ENCODE data around the gene IAH1. TPM values are rescaled to one million over a fixed set of nuclear protein-coding genes. Genes with fewer than 3 reads are reported as not detected.

Gene IAH1
- total RNA-seq, 1 donor from 2014 or later = 31.1 TPM

GRCh38 chr2:9430316-9431293 is 43.7 kb upstream of the IAH1 start:
- no peaks in the 10 kb centered on the region for H3K9me3 ChIP-seq (ENCODE audit: insufficient read depth, low read depth, low read length)
- FAIRE-seq = no peak
- H3K4me1 Mint-ChIP-seq (ENCODE audit: low read depth, unreplicated experiment) = peaks cover 22% of the 10 kb centered on the region

GRCh38 chr2:9434489-9434888 is 39.9 kb upstream of the IAH1 start:
- Mint-ChIP-seq H3K27ac (ENCODE audit: unreplicated experiment) (no peak overlapping the region), H3K4me3 (ENCODE audit: unreplicated experiment) (no peak overlapping the region), H3K36me3 (ENCODE audit: low read depth, unreplicated experiment) (peaks cover 28% of the 10 kb centered on the region), H3K27me3 (ENCODE audit: low read depth, unreplicated experiment) (no peaks in the 10 kb centered on the region), H3K9me3 (ENCODE audit: unreplicated experiment) (no peaks in the 10 kb centered on the region), H3K4me1 (ENCODE audit: low read depth, unreplicated experiment) (peaks cover 14% of the 10 kb centered on the region)
- H3K9me3 ChIP-seq (ENCODE audit: insufficient read depth, low read depth, low read length) = no peaks in the 10 kb centered on the region
- peaks cover 5% of the 10 kb centered on the region for H3K4me1 ChIP-seq (ENCODE audit: insufficient read depth, low read length)
- TF ChIP-seq CTCF (IDR thresholded peaks at IDR 0.05; ENCODE audit: insufficient read depth, low read depth, low read length) (no peak), EZH2 (IDR thresholded peaks at IDR 0.05; ENCODE audit: insufficient read depth, low read length) (no peak)
- FAIRE-seq (no peak), DNase-seq (ENCODE audit: low read depth) (no peak)
- H3K79me2 ChIP-seq (ENCODE audit: insufficient read depth, low read length) = no peaks in the 10 kb centered on the region
- H3K4me2 ChIP-seq (ENCODE audit: low read length) = no peak overlapping the region
- H3K27me3 ChIP-seq (ENCODE audit: insufficient read depth, low read length) = no peaks in the 10 kb centered on the region
- H3K27ac ChIP-seq (ENCODE audit: low read depth, low read length) = no peak overlapping the region
- peaks cover 40% of the 10 kb centered on the region for H3K36me3 ChIP-seq (ENCODE audit: insufficient read depth, low read length)
- no peak overlapping the region for H2AFZ ChIP-seq (ENCODE audit: low read depth, low read length)
- H3K9ac ChIP-seq (ENCODE audit: low read length) = no peak overlapping the region
- H3K4me3 ChIP-seq (ENCODE audit: insufficient read depth, low read depth, low read length) = no peak overlapping the region
- H4K20me1 ChIP-seq (ENCODE audit: insufficient read depth, low read length) = no peaks in the 10 kb centered on the region

More at GRCh38 chr2:9430316-9431293, 43.7 kb upstream of the IAH1 start:
- H3K4me1 ChIP-seq (ENCODE audit: insufficient read depth, low read length) = peaks cover 8% of the 10 kb centered on the region
- Mint-ChIP-seq H3K9me3 (ENCODE audit: unreplicated experiment) (no peaks in the 10 kb centered on the region), H3K36me3 (ENCODE audit: low read depth, unreplicated experiment) (peaks cover 17% of the 10 kb centered on the region), H3K27me3 (ENCODE audit: low read depth, unreplicated experiment) (no peaks in the 10 kb centered on the region), H3K4me3 (ENCODE audit: unreplicated experiment) (peak overlapping the region; percentile 17), H3K27ac (ENCODE audit: unreplicated experiment) (peak overlapping the region; percentile 91)
- H3K27me3 ChIP-seq (ENCODE audit: insufficient read depth, low read length) = no peaks in the 10 kb centered on the region
- no peak for TF ChIP-seq CTCF (IDR thresholded peaks at IDR 0.05; ENCODE audit: insufficient read depth, low read depth, low read length)
- TF ChIP-seq EZH2 (IDR thresholded peaks at IDR 0.05; ENCODE audit: insufficient read depth, low read length) = no peak
- H3K4me2 ChIP-seq (ENCODE audit: low read length) = peak overlapping the region; percentile 7
- no peak overlapping the region for H3K4me3 ChIP-seq (ENCODE audit: insufficient read depth, low read depth, low read length)
- H3K27ac ChIP-seq (ENCODE audit: low read depth, low read length) = no peak overlapping the region
- DNase-seq (ENCODE audit: low read depth) = peak; percentile 39
- no peak overlapping the region for H2AFZ ChIP-seq (ENCODE audit: low read depth, low read length)
- H4K20me1 ChIP-seq (ENCODE audit: insufficient read depth, low read length) = no peaks in the 10 kb centered on the region
- no peak overlapping the region for H3K9ac ChIP-seq (ENCODE audit: low read length)
- peaks cover 29% of the 10 kb centered on the region for H3K36me3 ChIP-seq (ENCODE audit: insufficient read depth, low read length)
- H3K79me2 ChIP-seq (ENCODE audit: insufficient read depth, low read length) = peaks cover 18% of the 10 kb centered on the region

GRCh38 chr2:9439536-9439935 is 34.8 kb upstream of the IAH1 start:
- TF ChIP-seq EZH2 (IDR thresholded peaks at IDR 0.05; ENCODE audit: insufficient read depth, low read length) (no peak), CTCF (IDR thresholded peaks at IDR 0.05; ENCODE audit: insufficient read depth, low read depth, low read length) (no peak)
- Histone ChIP-seq H2AFZ (ENCODE audit: low read depth, low read length) (no peak overlapping the region), H4K20me1 (ENCODE audit: insufficient read depth, low read length) (no peaks in the 10 kb centered on the region), H3K9ac (ENCODE audit: low read length) (peak overlapping the region; percentile 6), H3K79me2 (ENCODE audit: insufficient read depth, low read length) (no peaks in the 10 kb centered on the region), H3K4me3 (ENCODE audit: insufficient read depth, low read depth, low read length) (no peak overlapping the region), H3K9me3 (ENCODE audit: insufficient read depth, low read depth, low read length) (no peaks in the 10 kb centered on the region), H3K27ac (ENCODE audit: low read depth, low read length) (peak overlapping the region; percentile 72), H3K4me1 (ENCODE audit: insufficient read depth, low read length) (no peaks in the 10 kb centered on the region), H3K36me3 (ENCODE audit: insufficient read depth, low read length) (peaks cover 47% of the 10 kb centered on the region), H3K4me2 (ENCODE audit: low read length) (peak overlapping the region; percentile 28), H3K27me3 (ENCODE audit: insufficient read depth, low read length) (no peaks in the 10 kb centered on the region)
- DNase-seq (ENCODE audit: low read depth) (no peak), FAIRE-seq (no peak)
- peak overlapping the region; percentile 4 for H3K27ac Mint-ChIP-seq (ENCODE audit: unreplicated experiment)
- H3K36me3 Mint-ChIP-seq (ENCODE audit: low read depth, unreplicated experiment) = peaks cover 20% of the 10 kb centered on the region
- H3K4me1 Mint-ChIP-seq (ENCODE audit: low read depth, unreplicated experiment) = peaks cover 3% of the 10 kb centered on the region
- H3K27me3 Mint-ChIP-seq (ENCODE audit: low read depth, unreplicated experiment) = no peaks in the 10 kb centered on the region
- no peaks in the 10 kb centered on the region for H3K9me3 Mint-ChIP-seq (ENCODE audit: unreplicated experiment)
- no peak overlapping the region for H3K4me3 Mint-ChIP-seq (ENCODE audit: unreplicated experiment)

All from astrocyte (in vitro differentiated cells and primary cell).